HepG2 (cell line): ENCODE results near the gene MFAP4. TPM values are rescaled to one million over a fixed set of nuclear protein-coding genes. Genes with fewer than 3 reads are reported as not detected.

Source experiments
- CENPT ChIP-seq: sonication (generic); formaldehyde crosslinking; IDR thresholded peaks from 2 replicates; pipeline ENCODE4 v1.8.0; 2022; ENCODE audit warnings: low read depth, mild to moderate bottlenecking, moderate library complexity, missing genetic modification reagents
- HDAC2 ChIP-seq: sonication (generic); formaldehyde crosslinking; IDR thresholded peaks from 2 replicates; pipeline ENCODE4 v1.4.0; 2020; ENCODE audit warnings: missing genetic modification reagents
- HNF4A ChIP-seq: sonication (generic); formaldehyde crosslinking; IDR thresholded peaks from 2 replicates; pipeline ENCODE4 v1.4.0; 2020; ENCODE audit warnings: missing genetic modification reagents
- HOXD1 ChIP-seq: sonication (generic); formaldehyde crosslinking; IDR thresholded peaks from 2 replicates; pipeline ENCODE4 v1.5.0; 2020; ENCODE audit warnings: missing genetic modification reagents
- IRF2 ChIP-seq: IDR thresholded peaks from 2 replicates; pipeline ENCODE4 v1.6.1; 2018; ENCODE audit warnings: missing genetic modification reagents, missing compliant biosample characterization
- KMT2A ChIP-seq: sonication (generic); formaldehyde crosslinking; IDR thresholded peaks from 2 replicates; pipeline ENCODE4 v1.4.0; 2020; ENCODE audit warnings: missing genetic modification reagents
- MEIS2 ChIP-seq: sonication (generic); formaldehyde crosslinking; IDR thresholded peaks from 2 replicates; pipeline ENCODE4 v1.9.0; 2021; ENCODE audit warnings: mild to moderate bottlenecking, missing genetic modification reagents
- POLR2A ChIP-seq, 2 experiments: IDR thresholded peaks; 2 replicates each; pipeline ENCODE4 v1.6.1; 2011; ENCODE audit warnings: low read depth in 2 of 2, low read length in 2 of 2, mild to moderate bottlenecking in 1 of 2, moderate library complexity in 1 of 2; ENCODE audit not compliant: insufficient read depth in 1 of 2
- RXRB ChIP-seq: IDR thresholded peaks from 2 replicates; pipeline ENCODE4 v1.6.1; 2016; ENCODE audit warnings: borderline replicate concordance, missing genetic modification reagents, missing compliant biosample characterization
- SATB2 ChIP-seq: sonication (generic); formaldehyde crosslinking; IDR thresholded peaks from 2 replicates; pipeline ENCODE4 v1.5.0; 2020; ENCODE audit warnings: missing genetic modification reagents
- TCF12 ChIP-seq, 2 experiments: fragments of 450-650 bp in 1 of 2; sonication (generic) in 1 of 2; formaldehyde crosslinking in 1 of 2; IDR thresholded peaks; 2 replicates each; pipeline versions ENCODE4 v1.6.1 to v1.8.0; 2017 to 2022; ENCODE audit warnings: antibody characterized with exemption in 1 of 2, mild to moderate bottlenecking in 1 of 2, missing genetic modification reagents in 1 of 2, moderate library complexity in 1 of 2
- ZFP62 ChIP-seq: sonication (generic); formaldehyde crosslinking; IDR thresholded peaks from 2 replicates; pipeline ENCODE4 v1.4.0; 2020; ENCODE audit warnings: missing genetic modification reagents
- ZKSCAN5 ChIP-seq: sonication (generic); formaldehyde crosslinking; IDR thresholded peaks from 2 replicates; pipeline ENCODE4 v1.5.1; 2020; ENCODE audit warnings: mild to moderate bottlenecking, missing genetic modification reagents
- ZNF24 ChIP-seq: fragments of 450-650 bp; IDR thresholded peaks from 2 replicates; pipeline ENCODE4 v1.6.1; 2017; ENCODE audit warnings: antibody characterized with exemption, mild to moderate bottlenecking
- ZNF331 ChIP-seq: sonication (generic); formaldehyde crosslinking; IDR thresholded peaks from 2 replicates; pipeline ENCODE4 v1.4.0; 2020; ENCODE audit warnings: missing genetic modification reagents
- ZNF430 ChIP-seq: sonication (generic); formaldehyde crosslinking; IDR thresholded peaks from 2 replicates; pipeline ENCODE4 v1.9.0; 2021; ENCODE audit warnings: mild to moderate bottlenecking, missing genetic modification reagents
- ZNF644 ChIP-seq: IDR thresholded peaks from 2 replicates; pipeline ENCODE4 v1.6.1; 2016; ENCODE audit warnings: low read depth
- ZNF678 ChIP-seq: sonication (generic); formaldehyde crosslinking; IDR thresholded peaks from 2 replicates; pipeline ENCODE4 v1.4.0; 2020; ENCODE audit warnings: mild to moderate bottlenecking, missing genetic modification reagents
- ZNF709 ChIP-seq: sonication (generic); formaldehyde crosslinking; IDR thresholded peaks from 2 replicates; pipeline ENCODE4 v1.5.0; 2020; ENCODE audit warnings: mild to moderate bottlenecking, missing genetic modification reagents
- polyA plus RNA-seq, 8 experiments: library from polyadenylated mRNA; depleted of rRNA in 3 of 8; stranded (reverse) in 7 of 8; unstranded in 1 of 8; fragments of >200 nt; fragmentation: Illumina TruSeq in 4 of 8; extraction: Trizol in 4 of 8; gene quantifications; 2 replicates each; pipeline versions ENCODE4 v1.2.1 to v1.2.3, GENCODE V29; 2011 to 2016; ENCODE audit warnings: low read depth in 4 of 8, missing spikeins in 1 of 8, mixed read lengths in 1 of 8; ENCODE audit not compliant: insufficient read depth in 1 of 8
- total RNA-seq, 5 experiments: library from RNA; depleted of rRNA; stranded (reverse); fragments of >200 nt; fragmentation: Illumina TruSeq; extraction: Trizol; gene quantifications; 2 replicates each; pipeline ENCODE4 v1.2.3, GENCODE V29; 2016; ENCODE audit warnings: low read depth in 1 of 5
- TF ChIP-seq, protein P1 (sequence below): sonication (generic); formaldehyde crosslinking; IDR thresholded peaks from 2 replicates; pipeline ENCODE4 v1.4.0; 2020; ENCODE audit warnings: missing genetic modification reagents
- TF ChIP-seq, protein P2 (sequence below): sonication (generic); formaldehyde crosslinking; IDR thresholded peaks from 2 replicates; pipeline ENCODE4 v1.4.0; 2020; ENCODE audit warnings: mild to moderate bottlenecking, missing genetic modification reagents
- TF ChIP-seq, protein P3 (sequence below): IDR thresholded peaks from 2 replicates; pipeline ENCODE4 v1.6.1; 2016; ENCODE audit warnings: control low read depth

The MFAP4 gene
- total and polyA plus RNA-seq, 2 of the 13 experiments (the other 11 are each of a cell fraction or from before 2014, with no cell fraction given), result 0.08 TPM; not detected in 1

DNA sequence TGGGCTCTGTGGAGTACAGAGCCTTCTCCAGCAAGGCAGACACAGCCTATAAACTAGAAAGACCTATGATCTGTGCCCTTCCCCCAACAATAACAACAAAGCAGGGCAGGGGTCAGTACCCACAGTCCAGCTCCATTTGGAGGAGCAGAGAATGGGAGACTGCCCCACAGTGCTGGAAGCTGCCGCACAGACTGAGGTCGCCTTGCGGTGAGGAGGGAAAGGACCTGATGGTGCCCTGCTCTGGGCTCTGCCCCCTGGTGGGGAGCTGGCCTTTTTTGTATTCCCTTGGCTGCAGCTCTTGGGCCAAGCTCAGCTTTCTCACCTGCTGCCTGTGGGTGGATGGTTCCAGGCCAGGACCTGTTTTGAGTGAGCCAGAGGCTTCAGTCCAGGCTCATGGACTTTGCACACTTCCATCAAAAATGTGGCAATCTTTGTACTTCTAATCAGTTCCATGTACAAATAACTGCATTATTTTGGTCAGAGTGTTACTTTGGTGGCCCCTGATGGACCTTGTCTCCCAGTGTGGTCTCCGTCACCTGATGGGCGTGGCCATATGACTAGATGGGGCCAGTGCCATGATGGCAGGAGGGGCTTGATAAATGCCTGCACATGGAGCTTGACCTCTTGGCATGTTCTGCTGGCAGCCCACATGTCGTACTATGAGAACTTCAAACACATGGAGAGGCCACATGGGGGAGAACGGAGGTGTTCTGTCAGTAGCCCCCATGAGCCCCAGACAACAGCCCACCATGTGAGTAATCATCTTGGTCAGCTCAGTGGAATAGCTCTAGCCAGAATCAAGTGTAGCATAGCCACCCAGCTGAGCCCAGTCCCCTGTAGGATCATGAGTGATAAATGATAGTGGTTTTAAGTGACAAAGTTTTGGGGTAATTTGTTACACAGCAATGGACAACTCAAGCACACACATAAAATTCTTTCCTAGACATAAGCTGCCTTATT is 48.7 kb downstream of the MFAP4 start (continued):
- TF ChIP-seq IRF2 (CRISPR knock-in tag) (peak; percentile 68; the same call in 1 of the 2 replicates), HNF4A (peak; percentile 96), SATB2 (CRISPR knock-in tag) (0 out of 2 replicates have a peak, but pooled peaks have one; percentile 6), HDAC2 (peak; percentile 90), KMT2A (CRISPR knock-in tag) (peak; percentile 62; the same call in 1 of the 2 replicates), ZNF644 (peak; percentile 70; the same call in 1 of the 2 replicates), ZNF709 (CRISPR knock-in tag) (0 out of 2 replicates have a peak, but pooled peaks have one; percentile 30), RXRB (CRISPR knock-in tag) (peak; percentile 92), CENPT (CRISPR knock-in tag) (no peak), ZFP62 (CRISPR knock-in tag) (no peak), HOXD1 (CRISPR knock-in tag) (peak; percentile 46; the same call in 1 of the 2 replicates), POLR2A (IDR thresholded peaks at IDR 0.05; ENCODE audit: insufficient read depth in 1 of 2, low read depth in 2 of 2, low read length in 2 of 2) (peak; percentile 63 to 68), ZNF678 (CRISPR knock-in tag) (no peak), ZNF331 (peak; percentile 90), ZNF430 (CRISPR knock-in tag) (peak; percentile 40), TCF12 (IDR thresholded peaks at IDR 0.05) (no peak), TCF12 (CRISPR knock-in tag; IDR thresholded peaks at IDR 0.05) (peak; percentile 83), ZKSCAN5 (CRISPR knock-in tag) (no peak), ZNF24 (no peak), MEIS2 (peak; percentile 84)
- TF ChIP-seq, protein P1, sequence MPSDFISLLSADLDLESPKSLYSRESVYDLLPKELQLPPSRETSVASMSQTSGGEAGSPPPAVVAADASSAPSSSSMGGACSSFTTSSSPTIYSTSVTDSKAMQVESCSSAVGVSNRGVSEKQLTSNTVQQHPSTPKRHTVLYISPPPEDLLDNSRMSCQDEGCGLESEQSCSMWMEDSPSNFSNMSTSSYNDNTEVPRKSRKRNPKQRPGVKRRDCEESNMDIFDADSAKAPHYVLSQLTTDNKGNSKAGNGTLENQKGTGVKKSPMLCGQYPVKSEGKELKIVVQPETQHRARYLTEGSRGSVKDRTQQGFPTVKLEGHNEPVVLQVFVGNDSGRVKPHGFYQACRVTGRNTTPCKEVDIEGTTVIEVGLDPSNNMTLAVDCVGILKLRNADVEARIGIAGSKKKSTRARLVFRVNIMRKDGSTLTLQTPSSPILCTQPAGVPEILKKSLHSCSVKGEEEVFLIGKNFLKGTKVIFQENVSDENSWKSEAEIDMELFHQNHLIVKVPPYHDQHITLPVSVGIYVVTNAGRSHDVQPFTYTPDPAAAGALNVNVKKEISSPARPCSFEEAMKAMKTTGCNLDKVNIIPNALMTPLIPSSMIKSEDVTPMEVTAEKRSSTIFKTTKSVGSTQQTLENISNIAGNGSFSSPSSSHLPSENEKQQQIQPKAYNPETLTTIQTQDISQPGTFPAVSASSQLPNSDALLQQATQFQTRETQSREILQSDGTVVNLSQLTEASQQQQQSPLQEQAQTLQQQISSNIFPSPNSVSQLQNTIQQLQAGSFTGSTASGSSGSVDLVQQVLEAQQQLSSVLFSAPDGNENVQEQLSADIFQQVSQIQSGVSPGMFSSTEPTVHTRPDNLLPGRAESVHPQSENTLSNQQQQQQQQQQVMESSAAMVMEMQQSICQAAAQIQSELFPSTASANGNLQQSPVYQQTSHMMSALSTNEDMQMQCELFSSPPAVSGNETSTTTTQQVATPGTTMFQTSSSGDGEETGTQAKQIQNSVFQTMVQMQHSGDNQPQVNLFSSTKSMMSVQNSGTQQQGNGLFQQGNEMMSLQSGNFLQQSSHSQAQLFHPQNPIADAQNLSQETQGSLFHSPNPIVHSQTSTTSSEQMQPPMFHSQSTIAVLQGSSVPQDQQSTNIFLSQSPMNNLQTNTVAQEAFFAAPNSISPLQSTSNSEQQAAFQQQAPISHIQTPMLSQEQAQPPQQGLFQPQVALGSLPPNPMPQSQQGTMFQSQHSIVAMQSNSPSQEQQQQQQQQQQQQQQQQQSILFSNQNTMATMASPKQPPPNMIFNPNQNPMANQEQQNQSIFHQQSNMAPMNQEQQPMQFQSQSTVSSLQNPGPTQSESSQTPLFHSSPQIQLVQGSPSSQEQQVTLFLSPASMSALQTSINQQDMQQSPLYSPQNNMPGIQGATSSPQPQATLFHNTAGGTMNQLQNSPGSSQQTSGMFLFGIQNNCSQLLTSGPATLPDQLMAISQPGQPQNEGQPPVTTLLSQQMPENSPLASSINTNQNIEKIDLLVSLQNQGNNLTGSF, result no peak
- TF ChIP-seq, protein P2, sequence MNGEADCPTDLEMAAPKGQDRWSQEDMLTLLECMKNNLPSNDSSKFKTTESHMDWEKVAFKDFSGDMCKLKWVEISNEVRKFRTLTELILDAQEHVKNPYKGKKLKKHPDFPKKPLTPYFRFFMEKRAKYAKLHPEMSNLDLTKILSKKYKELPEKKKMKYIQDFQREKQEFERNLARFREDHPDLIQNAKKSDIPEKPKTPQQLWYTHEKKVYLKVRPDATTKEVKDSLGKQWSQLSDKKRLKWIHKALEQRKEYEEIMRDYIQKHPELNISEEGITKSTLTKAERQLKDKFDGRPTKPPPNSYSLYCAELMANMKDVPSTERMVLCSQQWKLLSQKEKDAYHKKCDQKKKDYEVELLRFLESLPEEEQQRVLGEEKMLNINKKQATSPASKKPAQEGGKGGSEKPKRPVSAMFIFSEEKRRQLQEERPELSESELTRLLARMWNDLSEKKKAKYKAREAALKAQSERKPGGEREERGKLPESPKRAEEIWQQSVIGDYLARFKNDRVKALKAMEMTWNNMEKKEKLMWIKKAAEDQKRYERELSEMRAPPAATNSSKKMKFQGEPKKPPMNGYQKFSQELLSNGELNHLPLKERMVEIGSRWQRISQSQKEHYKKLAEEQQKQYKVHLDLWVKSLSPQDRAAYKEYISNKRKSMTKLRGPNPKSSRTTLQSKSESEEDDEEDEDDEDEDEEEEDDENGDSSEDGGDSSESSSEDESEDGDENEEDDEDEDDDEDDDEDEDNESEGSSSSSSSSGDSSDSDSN (CRISPR knock-in tag), result peak; percentile 73
- TF ChIP-seq, protein P3, sequence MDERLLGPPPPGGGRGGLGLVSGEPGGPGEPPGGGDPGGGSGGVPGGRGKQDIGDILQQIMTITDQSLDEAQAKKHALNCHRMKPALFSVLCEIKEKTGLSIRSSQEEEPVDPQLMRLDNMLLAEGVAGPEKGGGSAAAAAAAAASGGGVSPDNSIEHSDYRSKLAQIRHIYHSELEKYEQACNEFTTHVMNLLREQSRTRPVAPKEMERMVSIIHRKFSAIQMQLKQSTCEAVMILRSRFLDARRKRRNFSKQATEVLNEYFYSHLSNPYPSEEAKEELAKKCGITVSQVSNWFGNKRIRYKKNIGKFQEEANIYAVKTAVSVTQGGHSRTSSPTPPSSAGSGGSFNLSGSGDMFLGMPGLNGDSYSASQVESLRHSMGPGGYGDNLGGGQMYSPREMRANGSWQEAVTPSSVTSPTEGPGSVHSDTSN (CRISPR knock-in tag), result 0 out of 2 replicates have a peak, but pooled peaks have one; percentile 45
